Spleen (tissue), 7 donors: ENCODE measurements around the gene IL19.

Source experiments
- CTCF ChIP-seq, 11 experiments: fragments of 200-600 bp in 7 of 11; fragments of 450-650 bp in 4 of 11; sonication (generic) in 4 of 11; IDR thresholded peaks in 8 of 11; conservative IDR thresholded peaks in 3 of 11; 1 replicate in 7 of 11; 2 replicates in 4 of 11; pipeline versions ENCODE4 v1.4.0 to v1.8.0; 2016 to 2021; ENCODE audit warnings: antibody characterized with exemption in 11 of 11, inconsistent platforms in 4 of 11, mild to moderate bottlenecking in 1 of 11
- POLR2A ChIP-seq, 3 donors: fragments of 450-650 bp; IDR thresholded peaks; one replicate each; pipeline ENCODE4 v1.5.1; 2017; ENCODE audit warnings: antibody characterized with exemption in 3 of 3, mild to moderate bottlenecking in 1 of 3
- POLR2AphosphoS5 ChIP-seq, 3 donors: sonication (generic); formaldehyde crosslinking; IDR thresholded peaks; one replicate each; pipeline ENCODE4 v1.5.1; 2017; ENCODE audit warnings: antibody characterized with exemption in 3 of 3
- donor health status: DM: no; HTN: no; CAD: no; lungs with moderate emphysema.
- donor health status: DM: no; HTN: no; CAD: no.
- donor health status: DM: no; HTN: no; CAD: no.

- no peak for TF ChIP-seq CTCF (IDR thresholded peaks at IDR 0.05 in 8 of 11, conservative IDR thresholded peaks at IDR 0.05 in 3 of 11)
- no peak for TF ChIP-seq POLR2A (IDR thresholded peaks at IDR 0.05)
- no peak for TF ChIP-seq POLR2AphosphoS5 (IDR thresholded peaks at IDR 0.05)
These were observed 79.8 kb downstream of the IL19 start for GRCh38 chr1:206850401-206850800.
